Measurements from ENCODE around the gene PVALB.

DNA sequence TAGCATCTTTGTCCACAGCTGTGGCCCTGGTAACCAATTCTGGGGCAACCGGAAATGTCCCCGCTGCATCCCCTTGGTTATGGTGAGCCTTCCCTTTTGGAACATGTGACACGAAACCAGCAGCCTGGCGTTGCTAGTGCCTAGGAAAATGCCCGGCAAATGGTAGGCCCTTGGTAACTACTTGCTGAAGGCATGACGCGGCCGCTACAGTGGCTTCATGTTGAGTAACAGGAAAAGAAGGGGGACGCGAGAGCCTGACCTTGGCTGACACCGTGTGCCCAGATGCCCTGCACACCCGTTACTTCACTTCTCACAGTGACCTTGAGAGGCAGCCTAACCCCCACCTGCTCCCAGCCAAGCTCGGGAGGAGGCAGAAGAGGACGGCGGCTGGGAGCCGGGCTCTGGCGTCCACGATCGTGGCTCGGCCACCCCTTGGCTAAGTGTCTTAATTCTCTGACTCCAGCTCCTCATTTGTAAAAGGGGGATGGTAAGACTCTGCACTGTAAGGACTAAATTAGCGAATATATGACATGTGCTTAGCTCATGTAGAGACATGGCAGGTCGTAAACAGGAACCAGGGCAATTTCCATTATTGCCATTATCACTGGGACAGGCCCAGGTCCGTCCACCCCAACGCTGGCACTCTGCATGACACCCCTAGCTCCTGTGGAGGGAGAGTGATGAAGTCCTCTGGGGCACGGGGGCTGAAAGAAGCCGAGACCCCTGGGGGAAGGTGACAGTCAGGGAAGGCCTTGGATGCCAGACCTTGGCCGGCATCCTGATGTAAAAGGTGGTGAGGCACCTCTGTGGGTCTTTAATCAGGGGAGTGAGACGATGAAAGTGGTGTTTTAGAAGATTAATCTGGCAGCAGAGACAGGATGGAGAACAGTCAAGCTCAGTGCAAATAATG lies 59.8 kb downstream of the PVALB start:
- TF ChIP-seq CTCF (IDR thresholded peaks at IDR 0.05; ENCODE audit: insufficient read depth, low read length, poor library complexity, severe bottlenecking) (no peak), EZH2phosphoT487 (conservative IDR thresholded peaks at IDR 0.05; ENCODE audit: low read length) (no peak)
